CD4-positive, alpha-beta T cell treated with Interleukin-17A for 4 hours (primary cell): ENCODE data around the gene CANX.

Source experiments
- DNase-seq: peaks from one replicate; pipeline ENCODE4 v3.0.0-alpha.2; 2020; ENCODE audit warnings: mixed read lengths

The CANX gene

GRCh38 chr5:179759581-179760551, 61.1 kb downstream of the CANX start:
- peak; percentile 11 for DNase-seq

DNA sequence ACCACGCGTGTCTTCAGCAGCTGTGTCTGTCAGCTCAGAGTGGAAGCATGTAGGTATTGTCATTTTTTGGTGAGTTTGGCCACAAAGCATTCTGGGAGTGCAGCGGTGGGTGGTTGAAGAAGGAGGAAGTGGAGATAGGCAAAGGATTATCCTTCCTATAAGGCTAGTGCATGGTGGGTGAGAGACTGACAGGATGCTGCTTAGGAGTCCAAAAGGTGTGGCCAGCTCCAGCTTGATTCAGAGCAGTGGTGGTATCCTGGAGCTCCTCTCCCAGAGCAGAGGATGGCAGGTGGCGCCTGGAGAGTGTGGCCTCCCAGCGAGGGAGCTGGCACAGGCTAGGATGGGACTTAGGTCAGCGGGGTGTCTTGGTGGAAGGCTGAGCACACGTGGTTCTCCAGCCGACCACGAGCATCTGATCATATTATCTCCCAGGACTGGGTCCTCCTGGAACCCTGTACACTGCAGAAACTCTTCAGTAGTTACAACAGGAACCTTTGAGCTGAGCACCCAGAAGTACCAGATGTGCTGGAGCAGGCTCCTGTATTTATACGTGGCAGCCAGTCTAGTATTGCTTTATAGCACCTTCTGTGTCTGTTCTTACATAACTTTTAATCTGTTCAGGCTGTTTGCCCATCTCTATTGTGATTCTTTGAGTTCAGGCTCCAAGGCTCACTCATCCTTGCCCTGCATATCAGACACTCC, 63.5 kb downstream of the CANX start:
- DNase-seq: peak; percentile 29

DNA sequence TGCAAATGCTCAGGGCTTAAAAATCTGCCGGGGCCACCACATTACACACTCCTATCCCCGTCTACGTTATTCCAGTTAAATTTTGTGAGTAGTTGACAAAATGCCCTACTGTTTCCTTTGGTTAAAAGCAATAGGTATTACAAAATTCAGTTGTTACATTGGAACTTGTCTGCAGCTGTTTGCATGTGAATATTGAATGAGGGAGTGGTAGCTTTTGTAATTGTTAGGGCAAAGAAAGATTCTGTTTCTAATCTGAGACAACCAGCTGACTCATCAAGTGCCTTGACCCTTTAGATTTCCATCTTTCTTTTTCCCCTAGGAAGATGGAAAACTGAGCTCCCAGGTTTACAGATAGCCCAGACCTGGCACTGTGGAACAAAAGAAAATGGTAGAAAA, 64.0 kb downstream of the CANX start:
- no peak for DNase-seq

GRCh38 chr5:179763215-179763945, 64.6 kb downstream of the CANX start:
- DNase-seq: peak; percentile 65

- DNase-seq: no peak
Observed at GRCh38 chr5:179764056-179764455, 65.3 kb downstream of the CANX start.

DNA sequence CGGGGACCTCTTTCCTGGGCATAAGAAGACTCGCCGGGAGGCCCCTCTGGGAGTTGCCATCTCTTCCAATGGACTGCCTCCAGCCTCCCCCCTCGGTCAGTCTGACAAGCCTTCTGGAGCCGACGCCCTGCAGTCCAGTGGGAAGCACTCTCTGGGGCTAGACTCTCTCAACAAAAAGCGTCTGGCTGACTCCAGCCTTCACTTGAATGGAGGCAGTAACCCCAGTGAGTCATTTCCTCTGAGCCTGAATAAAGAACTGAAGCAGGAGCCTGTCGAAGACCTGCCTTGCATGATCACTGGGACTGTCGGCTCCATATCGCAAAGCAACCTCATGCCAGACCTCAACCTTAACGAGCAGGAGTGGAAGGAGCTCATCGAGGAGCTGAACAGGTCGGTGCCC, 66.6 kb downstream of the CANX start:
- no peak for DNase-seq

GRCh38 chr5:179766021-179766725, 67.4 kb downstream of the CANX start:
- DNase-seq: no peak

GRCh38 chr5:179766726-179767455, 68.1 kb downstream of the CANX start:
- no peak for DNase-seq

- DNase-seq: no peak
Observed at GRCh38 chr5:179767496-179768100, 68.8 kb downstream of the CANX start.

DNA sequence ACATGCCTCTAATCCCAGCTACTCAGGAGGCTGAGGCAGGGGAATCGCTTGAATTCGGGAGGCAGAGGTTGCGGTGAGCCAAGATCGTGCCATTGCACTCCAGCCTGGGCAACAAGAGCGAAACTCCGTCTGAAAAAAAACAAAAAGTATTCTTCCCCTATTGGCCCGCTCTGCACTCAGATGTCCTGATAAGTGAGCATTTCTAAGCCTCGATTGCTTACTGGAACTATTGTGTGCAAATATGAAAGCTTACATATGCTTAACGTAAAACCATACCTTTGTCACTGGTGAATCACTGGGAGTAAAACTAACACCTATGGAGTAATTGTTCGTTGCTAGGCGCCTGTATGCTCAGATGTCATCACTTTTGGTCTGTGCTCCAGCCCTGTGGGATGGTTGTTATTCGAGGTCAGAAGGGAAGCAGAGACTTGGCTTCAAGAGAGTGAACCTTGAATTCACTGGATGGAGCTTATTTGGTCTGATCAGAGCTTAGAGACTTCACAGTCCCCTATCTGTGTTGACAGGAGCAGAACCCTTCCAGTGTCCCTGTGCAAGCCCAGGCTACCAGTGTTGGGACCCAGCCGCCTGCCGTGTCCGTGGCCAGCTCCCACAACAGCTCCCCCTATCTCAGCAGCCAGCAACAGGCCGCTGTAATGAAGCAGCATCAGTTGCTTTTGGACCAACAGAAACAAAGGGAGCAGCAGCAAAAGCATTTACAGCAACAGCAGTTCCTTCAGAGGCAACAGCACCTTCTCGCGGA, 69.7 kb downstream of the CANX start:
- no peak for DNase-seq

DNA sequence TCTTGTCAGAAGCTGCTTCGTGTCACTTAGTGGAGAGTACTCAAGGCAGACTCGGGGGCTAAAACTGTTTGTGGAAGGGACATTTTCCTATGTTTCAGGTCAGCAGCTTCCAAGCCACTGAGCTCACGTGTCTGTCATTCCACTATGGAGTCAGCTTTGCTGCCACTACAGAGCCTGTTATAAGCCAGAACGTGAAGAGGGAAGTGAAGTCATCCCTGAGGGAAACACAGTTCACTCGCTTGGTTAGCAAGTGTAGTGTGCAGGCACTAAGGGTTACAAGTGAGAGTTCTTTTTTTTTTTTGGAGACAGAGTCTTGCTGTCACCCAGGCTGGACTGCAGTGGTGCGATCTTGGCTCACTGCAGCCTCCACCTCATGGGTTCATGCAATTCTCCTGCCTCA, 70.5 kb downstream of the CANX start:
- no peak for DNase-seq

GRCh38 chr5:179769796-179770195, 71.0 kb downstream of the CANX start:
- no peak for DNase-seq

DNA sequence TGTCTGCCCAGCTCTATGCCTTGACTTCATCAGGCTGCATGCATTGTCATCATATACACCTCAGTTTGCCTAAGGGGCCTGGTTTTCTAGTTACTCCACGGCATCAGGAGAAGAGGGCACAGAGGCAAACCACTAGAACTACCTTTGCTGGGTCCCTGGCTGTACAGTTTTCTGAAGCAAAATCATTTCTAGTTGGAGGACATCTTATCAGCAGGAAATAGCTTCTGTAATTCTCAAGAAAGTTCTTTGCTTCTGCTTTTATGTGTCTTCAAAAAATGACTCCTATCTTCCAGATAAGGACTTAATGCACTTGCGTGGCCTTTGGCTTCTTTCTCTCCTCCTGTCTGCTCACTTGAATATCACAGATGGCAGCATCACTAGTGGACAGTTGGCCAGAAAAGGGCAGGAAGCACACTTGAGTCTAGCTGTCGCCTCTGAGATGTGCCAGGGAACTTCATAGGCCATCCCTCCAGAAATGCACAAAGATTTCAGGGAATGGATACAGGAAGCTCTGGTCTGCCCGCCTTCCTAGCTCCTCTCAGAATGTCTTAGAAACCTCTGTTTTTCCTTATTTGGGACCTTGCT, 72.6 kb downstream of the CANX start:
- DNase-seq: no peak

DNA sequence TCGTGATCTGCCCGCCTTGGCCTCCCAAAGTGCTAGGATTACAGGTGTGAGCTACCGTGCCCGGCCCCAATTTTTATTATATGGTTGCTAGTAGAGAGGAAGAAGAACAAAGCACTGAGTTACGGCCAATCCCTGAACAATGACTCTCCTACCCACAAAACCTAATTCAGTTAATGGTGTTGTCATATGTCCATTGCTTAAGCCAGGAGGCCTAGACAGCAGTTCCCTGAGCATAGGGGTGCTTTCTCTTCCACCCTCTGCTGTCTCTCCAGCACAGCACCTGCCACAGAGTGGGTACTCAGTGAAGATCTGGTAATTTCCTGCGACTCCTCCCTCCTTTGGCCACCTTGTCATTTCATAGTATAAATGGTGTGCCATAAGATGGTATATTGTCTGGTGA, 73.6 kb downstream of the CANX start:
- DNase-seq: no peak

DNA sequence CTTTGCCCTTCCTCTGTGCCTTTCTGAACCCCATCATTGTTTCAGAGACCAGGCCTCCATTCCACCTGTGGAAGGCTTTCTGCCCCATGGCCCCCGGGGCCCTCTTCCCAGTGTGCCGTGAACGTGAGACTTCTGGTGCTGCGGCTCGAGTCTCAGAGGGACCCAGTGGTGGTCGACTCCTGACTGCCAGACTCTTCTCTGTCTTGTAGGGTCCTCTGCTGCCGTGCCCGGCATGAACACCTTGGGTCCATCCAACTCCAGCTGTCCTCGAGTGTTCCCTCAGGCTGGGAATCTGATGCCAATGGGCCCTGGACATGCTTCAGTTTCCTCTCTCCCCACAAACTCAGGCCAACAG, 74.9 kb downstream of the CANX start:
- no peak for DNase-seq

DNA sequence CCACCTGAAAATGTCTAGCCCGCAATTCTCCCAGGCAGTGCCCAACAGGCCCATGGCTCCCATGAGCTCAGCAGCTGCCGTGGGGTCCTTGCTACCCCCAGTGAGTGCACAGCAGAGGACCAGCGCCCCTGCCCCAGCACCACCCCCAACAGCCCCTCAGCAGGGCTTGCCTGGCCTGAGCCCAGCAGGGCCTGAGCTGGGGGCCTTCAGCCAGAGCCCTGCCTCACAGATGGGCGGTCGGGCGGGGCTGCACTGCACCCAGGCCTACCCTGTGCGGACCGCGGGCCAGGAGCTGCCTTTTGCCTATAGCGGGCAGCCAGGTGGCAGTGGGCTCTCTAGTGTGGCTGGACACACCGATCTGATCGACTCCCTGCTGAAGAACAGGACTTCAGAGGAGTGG, 75.7 kb downstream of the CANX start:
- no peak for DNase-seq

GRCh38 chr5:179776411-179776938, 77.7 kb downstream of the CANX start:
- DNase-seq: no peak

DNA sequence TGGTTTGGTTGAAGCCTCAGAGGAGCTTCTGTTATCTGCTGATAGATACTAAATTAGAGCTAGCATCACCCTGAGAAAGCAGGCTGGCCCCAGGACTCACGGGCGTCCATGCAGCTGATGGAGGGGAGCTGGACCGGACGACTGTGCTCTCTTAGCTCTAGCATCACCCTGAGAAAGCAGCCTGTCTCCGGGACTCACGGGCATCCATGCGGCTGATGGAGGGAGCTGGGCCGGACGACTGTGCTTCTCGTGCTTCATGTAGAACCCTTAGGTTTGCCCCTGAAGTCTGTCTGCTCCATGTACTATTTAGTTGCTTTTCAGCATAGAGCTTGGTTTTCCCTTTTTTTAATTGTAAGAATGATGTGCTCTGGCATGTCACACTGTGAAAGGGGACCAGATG, 78.7 kb downstream of the CANX start:
- no peak for DNase-seq

- no peak for DNase-seq
Observed at GRCh38 chr5:179777909-179778308, 79.1 kb downstream of the CANX start.

DNA sequence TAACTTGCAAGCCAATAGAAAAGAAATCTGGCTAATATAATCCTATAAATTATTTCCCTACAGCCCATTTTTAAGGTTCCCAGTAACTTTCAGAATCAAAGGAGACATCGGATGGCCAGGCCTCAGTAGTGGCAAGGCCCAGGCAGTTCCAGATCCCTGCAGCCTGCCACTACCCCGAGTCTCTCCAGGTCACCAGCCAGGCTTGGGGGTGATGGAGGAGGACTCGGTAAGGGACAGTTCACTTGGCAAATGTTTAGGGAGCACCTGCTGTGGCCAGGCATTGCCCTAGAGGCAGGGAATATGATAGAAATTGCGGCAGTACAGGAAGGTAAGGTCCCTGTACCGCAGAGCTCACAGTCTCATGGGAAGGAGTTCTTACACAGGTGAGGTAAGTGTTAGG, 79.8 kb downstream of the CANX start:
- no peak for DNase-seq
